K562 (cell line): Measurements from ENCODE around the gene MESP1. TPM values are rescaled to one million over a fixed set of nuclear protein-coding genes. Genes with fewer than 3 reads are reported as not detected.

Experiments
- ARNT ChIP-seq, 2 experiments: fragments of 450-650 bp; IDR thresholded peaks; 2 replicates each; pipeline ENCODE4 v1.6.1; 2016; ENCODE audit warnings: mild to moderate bottlenecking in 1 of 2
- OTX1 ChIP-seq: fragments of 450-650 bp; formaldehyde crosslinking; IDR thresholded peaks from 2 replicates; pipeline ENCODE4 v1.4.0; 2022; ENCODE audit warnings: mild to moderate bottlenecking
- REST ChIP-seq, 2 experiments: fragments of 450-650 bp; formaldehyde crosslinking in 1 of 2; IDR thresholded peaks; 2 replicates each; pipeline versions ENCODE4 v1.4.0 to v1.6.1; 2014 to 2020; ENCODE audit warnings: mild to moderate bottlenecking in 2 of 2, borderline replicate concordance in 1 of 2, low read depth in 1 of 2
- SMAD3 ChIP-seq: fragments of 450-650 bp; formaldehyde crosslinking; conservative IDR thresholded peaks from 2 replicates; pipeline ENCODE4 v1.4.0; 2020; ENCODE audit warnings: mild to moderate bottlenecking
- SNRNP70 ChIP-seq: fragments of 200-400 bp; formaldehyde crosslinking; optimal IDR thresholded peaks from 2 replicates; pipeline ENCODE3; 2017; ENCODE audit warnings: low read depth, low read length
- ZMIZ1 ChIP-seq, 2 experiments: fragments of 150-350 bp in 1 of 2; IDR thresholded peaks; 2 replicates each; pipeline ENCODE4 v1.6.1; 2012 to 2016; ENCODE audit warnings: low read depth in 2 of 2, low read length in 2 of 2, mild to moderate bottlenecking in 1 of 2, moderate library complexity in 1 of 2
- ZNF668 ChIP-seq: fragments of 250-450 bp; sonication (Bioruptor Pico); IDR thresholded peaks from 2 replicates; pipeline ENCODE4 v1.8.0; 2022; ENCODE audit warnings: mild to moderate bottlenecking, inconsistent platforms
- polyA plus RNA-seq, 8 experiments: library from polyadenylated mRNA; depleted of rRNA in 4 of 8; stranded (reverse) in 5 of 8; unstranded in 3 of 8; fragments of >200 nt; fragmentation: Nextera tagmentation in 2 of 8; fragmentation: Illumina TruSeq in 1 of 8; extraction: Ambion mirVana in 2 of 8; extraction: Trizol in 1 of 8; gene quantifications; 2 replicates each; pipeline versions ENCODE4 v1.2.1 to v1.2.3, GENCODE V29; 2011 to 2014; ENCODE audit warnings: inconsistent platforms in 1 of 8, missing spikeins in 1 of 8
- total RNA-seq, 7 experiments: library from RNA; depleted of rRNA in 6 of 7; stranded (reverse); fragments of >200 nt in 6 of 7; fragmentation: Illumina TruSeq in 2 of 7; extraction: Trizol in 2 of 7; gene quantifications; 2 replicates each; pipeline versions ENCODE4 v1.2.1 to v1.2.3, GENCODE V29; 2011 to 2021; ENCODE audit warnings: low replicate concordance in 1 of 7
- TF ChIP-seq, protein P1 (sequence below): fragments of 250-450 bp; sonication (Bioruptor Pico); IDR thresholded peaks from 2 replicates; pipeline ENCODE4 v1.5.0; 2020; ENCODE audit warnings: mild to moderate bottlenecking
- TF ChIP-seq, protein P2 (sequence below): fragments of 250-450 bp; sonication (Bioruptor Pico); IDR thresholded peaks from 2 replicates; pipeline ENCODE4 v1.8.0; 2022; ENCODE audit warnings: moderate library complexity, mild to moderate bottlenecking, inconsistent platforms

The MESP1 gene
- total and polyA plus RNA-seq, 9 of the 15 experiments (the other 6 are each of a cell fraction or from before 2014, with no cell fraction given): 0.14 to 1.1 (median 0.36) TPM; not detected in 4

DNA sequence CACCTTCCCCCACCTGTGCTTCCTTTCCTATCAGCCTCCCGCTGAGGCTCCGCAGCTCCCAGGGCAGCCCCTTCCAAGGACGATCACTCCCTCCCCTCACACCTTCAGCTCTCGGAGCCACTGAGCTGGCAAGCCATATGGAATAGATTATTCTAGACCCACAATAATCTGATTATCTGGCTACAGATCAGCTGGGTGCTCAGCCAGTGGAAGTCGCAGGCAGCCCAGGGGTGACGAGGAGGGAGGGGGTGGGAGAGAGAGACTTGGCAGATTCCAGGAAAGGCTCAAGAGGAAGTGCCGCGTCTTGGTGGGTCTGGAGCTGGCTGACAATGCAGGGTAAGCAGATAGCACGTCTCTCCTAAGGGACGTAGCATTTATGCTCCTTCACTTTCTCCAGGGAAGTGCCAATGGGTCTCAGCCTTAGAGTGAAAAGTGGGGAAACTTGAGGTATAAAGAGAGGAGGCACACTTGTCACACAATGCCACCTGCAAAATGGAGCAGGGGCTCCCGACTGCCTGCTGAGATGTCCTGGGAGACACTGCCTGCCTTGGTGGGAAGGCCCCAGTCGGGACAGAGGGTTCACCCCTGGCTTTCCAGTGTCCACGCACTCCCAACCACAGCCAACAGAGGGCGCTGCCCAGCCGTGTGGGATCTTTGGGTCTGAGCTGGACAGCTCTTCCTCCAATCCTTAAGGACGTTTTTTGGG, 9.4 kb upstream of the MESP1 start (continued):
- TF ChIP-seq REST (IDR thresholded peaks at IDR 0.05; ENCODE audit: borderline replicate concordance): peak; percentile 93
- TF ChIP-seq REST (CRISPR knock-in tag; IDR thresholded peaks at IDR 0.05; ENCODE audit: low read depth): peak; percentile 82; the same call in 1 of the 2 replicates
- TF ChIP-seq ZMIZ1 (IDR thresholded peaks at IDR 0.05; ENCODE audit: low read depth in 2 of 2, low read length in 2 of 2): 0 out of 4 replicates have a peak, but pooled peaks of 1 of the 2 experiments have one; percentile 52
- TF ChIP-seq SNRNP70: no peak
- TF ChIP-seq, protein P1, sequence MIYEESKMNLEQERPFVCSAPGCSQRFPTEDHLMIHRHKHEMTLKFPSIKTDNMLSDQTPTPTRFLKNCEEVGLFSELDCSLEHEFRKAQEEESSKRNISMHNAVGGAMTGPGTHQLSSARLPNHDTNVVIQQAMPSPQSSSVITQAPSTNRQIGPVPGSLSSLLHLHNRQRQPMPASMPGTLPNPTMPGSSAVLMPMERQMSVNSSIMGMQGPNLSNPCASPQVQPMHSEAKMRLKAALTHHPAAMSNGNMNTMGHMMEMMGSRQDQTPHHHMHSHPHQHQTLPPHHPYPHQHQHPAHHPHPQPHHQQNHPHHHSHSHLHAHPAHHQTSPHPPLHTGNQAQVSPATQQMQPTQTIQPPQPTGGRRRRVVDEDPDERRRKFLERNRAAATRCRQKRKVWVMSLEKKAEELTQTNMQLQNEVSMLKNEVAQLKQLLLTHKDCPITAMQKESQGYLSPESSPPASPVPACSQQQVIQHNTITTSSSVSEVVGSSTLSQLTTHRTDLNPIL (CRISPR knock-in tag): no peak
- TF ChIP-seq OTX1: no peak
- TF ChIP-seq, protein P2, sequence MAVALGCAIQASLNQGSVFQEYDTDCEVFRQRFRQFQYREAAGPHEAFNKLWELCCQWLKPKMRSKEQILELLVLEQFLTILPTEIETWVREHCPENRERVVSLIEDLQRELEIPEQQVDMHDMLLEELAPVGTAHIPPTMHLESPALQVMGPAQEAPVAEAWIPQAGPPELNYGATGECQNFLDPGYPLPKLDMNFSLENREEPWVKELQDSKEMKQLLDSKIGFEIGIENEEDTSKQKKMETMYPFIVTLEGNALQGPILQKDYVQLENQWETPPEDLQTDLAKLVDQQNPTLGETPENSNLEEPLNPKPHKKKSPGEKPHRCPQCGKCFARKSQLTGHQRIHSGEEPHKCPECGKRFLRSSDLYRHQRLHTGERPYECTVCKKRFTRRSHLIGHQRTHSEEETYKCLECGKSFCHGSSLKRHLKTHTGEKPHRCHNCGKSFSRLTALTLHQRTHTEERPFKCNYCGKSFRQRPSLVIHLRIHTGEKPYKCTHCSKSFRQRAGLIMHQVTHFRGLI (CRISPR knock-in tag): no peak
- TF ChIP-seq SMAD3 (CRISPR knock-in tag): no peak; the same call in 1 of the 2 replicates
- TF ChIP-seq ARNT (IDR thresholded peaks at IDR 0.05): no peak
- no peak for TF ChIP-seq ZNF668 (CRISPR knock-in tag)
